Omental fat pad (tissue), 4 donors: ENCODE data around the gene ALAS2. TPM values are rescaled to one million over a fixed set of nuclear protein-coding genes. Genes with fewer than 3 reads are reported as not detected.

Experiments used
- ATAC-seq: fragments of 150-250 bp; one replicate; pipeline ENCODE4 v1.9.1; 2016; ENCODE audit warnings: mild to moderate bottlenecking, moderate library complexity; ENCODE audit not compliant: low FRiP score
- DNase-seq: peaks from one replicate; pipeline ENCODE4 v3.0.0-alpha.2; 2019; ENCODE audit warnings: low spot score
- CTCF ChIP-seq, 3 donors: fragments of 450-650 bp; IDR thresholded peaks; one replicate each; pipeline ENCODE4 v1.5.1; 2016 to 2017; ENCODE audit warnings: antibody characterized with exemption in 3 of 3, mild to moderate bottlenecking in 3 of 3, moderate library complexity in 2 of 3
- total RNA-seq, 4 donors: library from RNA; depleted of rRNA; stranded (reverse); fragments of >200 nt; gene quantifications; one replicate each; pipeline ENCODE4 v1.1.0, GENCODE V29; 2016

ALAS2 gene
- total RNA-seq, 4 donors from 2014 or later, result 0.74 to 4.6 (median 1.2) TPM

- TF ChIP-seq CTCF (IDR thresholded peaks at IDR 0.05), result no peak
- no peak for ATAC-seq
- no peak for DNase-seq
Measured at GRCh38 chrX:55026143-55026542, 4.6 kb downstream of the ALAS2 start.

- DNase-seq, result no peak
- TF ChIP-seq CTCF (IDR thresholded peaks at IDR 0.05), result no peak
- ATAC-seq, result no peak
Measured at GRCh38 chrX:55014897-55015299, 15.9 kb downstream of the ALAS2 start.

- no peak for TF ChIP-seq CTCF (IDR thresholded peaks at IDR 0.05)
- no peak for DNase-seq
- no peak for ATAC-seq
Measured at GRCh38 chrX:55011294-55011693, 19.5 kb downstream of the ALAS2 start.

GRCh38 chrX:55008571-55009358 is 22.0 kb downstream of the ALAS2 start:
- DNase-seq (no peak), ATAC-seq (no peak)
- no peak for TF ChIP-seq CTCF (IDR thresholded peaks at IDR 0.05)

- DNase-seq (no peak), ATAC-seq (peak; percentile 67)
- no peak for TF ChIP-seq CTCF (IDR thresholded peaks at IDR 0.05)
Measured at GRCh38 chrX:55007656-55008055, 23.1 kb downstream of the ALAS2 start.

- ATAC-seq (no peak), DNase-seq (no peak)
- TF ChIP-seq CTCF (IDR thresholded peaks at IDR 0.05), result no peak
Measured at GRCh38 chrX:55006827-55007621, 23.8 kb downstream of the ALAS2 start.
